Measurements from ENCODE around the gene CUX1. TPM values are rescaled to one million over a fixed set of nuclear protein-coding genes. Genes with fewer than 3 reads are reported as not detected.
"Not testable (repeated sequence)": the region's sequence is repeated elsewhere in the genome, so short reads cannot be mapped to it uniquely, and the experiment has no call there.

The CUX1 gene
- total RNA-seq, 2 experiments from 2014 or later: 20.2 to 20.4 TPM

DNA sequence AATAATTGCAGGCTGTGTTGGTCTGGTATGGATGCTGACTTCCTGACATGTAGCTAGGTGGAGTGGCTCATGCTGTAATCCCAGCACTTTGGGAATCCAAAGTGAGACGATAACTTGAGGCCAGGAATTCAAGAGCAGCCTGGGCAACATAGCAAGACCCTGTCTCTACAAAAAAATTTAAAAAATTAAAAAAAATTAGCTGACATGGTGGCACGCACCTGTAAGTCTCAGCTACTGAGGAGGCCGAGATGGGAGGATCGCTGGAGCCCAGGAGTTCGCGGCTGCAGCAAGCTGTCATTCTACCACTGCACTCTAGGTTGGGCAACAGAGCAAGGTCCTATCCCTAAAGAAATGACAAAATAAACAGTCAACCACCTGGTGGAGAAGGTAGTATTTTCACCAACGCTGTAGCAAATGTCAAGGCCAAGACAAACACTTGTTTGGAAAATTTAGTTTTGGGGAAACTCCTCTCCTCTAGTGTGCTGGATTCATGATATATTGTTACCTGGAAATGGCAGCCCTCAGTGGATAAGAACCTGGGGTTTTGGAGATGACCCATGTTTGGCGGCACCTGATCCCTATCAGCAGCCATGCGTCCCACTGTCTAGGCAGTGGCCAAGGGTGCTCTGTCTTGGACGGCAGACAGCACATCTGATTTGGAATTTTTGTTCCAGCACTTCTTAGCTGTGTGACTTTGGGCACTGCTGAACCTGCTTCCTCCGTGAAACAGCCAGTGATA, 29.5 kb downstream of the CUX1 start:
- H3K36me3 Mint-ChIP-seq (ENCODE audit: low read depth): peaks cover 5% of the 10 kb centered on the region
- TF ChIP-seq, protein P1, sequence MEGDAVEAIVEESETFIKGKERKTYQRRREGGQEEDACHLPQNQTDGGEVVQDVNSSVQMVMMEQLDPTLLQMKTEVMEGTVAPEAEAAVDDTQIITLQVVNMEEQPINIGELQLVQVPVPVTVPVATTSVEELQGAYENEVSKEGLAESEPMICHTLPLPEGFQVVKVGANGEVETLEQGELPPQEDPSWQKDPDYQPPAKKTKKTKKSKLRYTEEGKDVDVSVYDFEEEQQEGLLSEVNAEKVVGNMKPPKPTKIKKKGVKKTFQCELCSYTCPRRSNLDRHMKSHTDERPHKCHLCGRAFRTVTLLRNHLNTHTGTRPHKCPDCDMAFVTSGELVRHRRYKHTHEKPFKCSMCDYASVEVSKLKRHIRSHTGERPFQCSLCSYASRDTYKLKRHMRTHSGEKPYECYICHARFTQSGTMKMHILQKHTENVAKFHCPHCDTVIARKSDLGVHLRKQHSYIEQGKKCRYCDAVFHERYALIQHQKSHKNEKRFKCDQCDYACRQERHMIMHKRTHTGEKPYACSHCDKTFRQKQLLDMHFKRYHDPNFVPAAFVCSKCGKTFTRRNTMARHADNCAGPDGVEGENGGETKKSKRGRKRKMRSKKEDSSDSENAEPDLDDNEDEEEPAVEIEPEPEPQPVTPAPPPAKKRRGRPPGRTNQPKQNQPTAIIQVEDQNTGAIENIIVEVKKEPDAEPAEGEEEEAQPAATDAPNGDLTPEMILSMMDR (IDR thresholded peaks at IDR 0.05): no peak
- no peak for ATAC-seq
- intact Hi-C loops (cut with micrococcal nuclease): no loop called here
- peaks cover 8% of the 10 kb centered on the region for H3K9me3 Mint-ChIP-seq
- ChIA-PET CTCF (interaction anchor here (0.8 to 1.5 kb wide), 2 partner anchors 9 to 106 kb away, joined by 3 to 5 read pairs; no protein-coding TSS in a partner anchor), POLR2A (interaction anchor here (1.1 kb wide), 1 partner anchor 23 kb away, joined by 3 read pairs; no protein-coding TSS in a partner anchor)
- H3K4me3 Mint-ChIP-seq: no peak overlapping the region
- DNase-seq: no peak
- peaks cover 14% of the 10 kb centered on the region for H3K4me1 Mint-ChIP-seq (ENCODE audit: low read depth)
- no peaks in the 10 kb centered on the region for H3K27me3 Mint-ChIP-seq
- no peak overlapping the region for H3K27ac Mint-ChIP-seq

DNA sequence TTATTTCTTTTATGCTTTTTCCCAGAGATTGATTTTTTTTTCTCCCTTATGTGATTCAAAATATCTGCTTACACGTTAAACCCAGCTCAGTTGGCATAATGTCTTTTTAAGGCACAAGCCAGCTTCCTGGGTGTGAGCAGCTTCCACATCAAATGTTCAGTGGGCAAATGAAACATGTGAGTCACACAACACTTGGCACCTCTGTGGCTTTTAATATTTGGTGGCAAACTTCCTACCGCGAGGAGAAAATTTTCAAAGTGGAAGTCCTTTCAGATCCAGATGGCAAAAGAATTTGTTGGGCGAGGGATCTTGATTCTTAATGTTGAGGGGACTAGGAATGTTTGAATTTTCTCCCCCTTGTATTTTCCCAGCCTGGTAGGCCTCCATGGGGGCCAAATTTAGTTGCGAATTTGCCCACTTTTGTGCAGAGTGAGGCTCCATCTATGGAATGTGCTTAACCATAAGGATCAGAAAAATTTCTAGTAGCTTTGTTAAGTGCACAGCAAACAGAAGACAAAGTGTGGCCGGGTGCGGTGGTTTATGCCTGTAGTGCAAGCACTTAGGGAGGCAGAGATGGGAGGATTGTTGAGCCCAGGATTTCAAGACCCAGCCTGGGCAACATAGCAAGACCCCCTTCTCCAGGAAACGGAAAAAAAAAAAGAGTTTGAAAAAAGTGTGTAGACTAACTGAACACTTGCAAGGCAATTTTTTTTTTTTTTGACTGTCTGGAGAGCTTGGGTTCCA, 31.0 kb downstream of the CUX1 start:
- DNase-seq: no peak
- no peak for ATAC-seq
- H3K27me3 Mint-ChIP-seq: no peaks in the 10 kb centered on the region
- intact Hi-C loops (cut with micrococcal nuclease): no loop called here
- ChIA-PET CTCF (interaction anchor here (1.3 kb wide), 1 partner anchor 14 kb away, joined by 3 read pairs; no protein-coding TSS in a partner anchor), POLR2A (no interaction called here)
- TF ChIP-seq, protein P1 (IDR thresholded peaks at IDR 0.05): no peak
- no peak overlapping the region for H3K4me3 Mint-ChIP-seq
- H3K27ac Mint-ChIP-seq: no peak overlapping the region
- H3K9me3 Mint-ChIP-seq: peaks cover 8% of the 10 kb centered on the region
- H3K4me1 Mint-ChIP-seq (ENCODE audit: low read depth): peaks cover 13% of the 10 kb centered on the region
- peaks cover 5% of the 10 kb centered on the region for H3K36me3 Mint-ChIP-seq (ENCODE audit: low read depth)

DNA sequence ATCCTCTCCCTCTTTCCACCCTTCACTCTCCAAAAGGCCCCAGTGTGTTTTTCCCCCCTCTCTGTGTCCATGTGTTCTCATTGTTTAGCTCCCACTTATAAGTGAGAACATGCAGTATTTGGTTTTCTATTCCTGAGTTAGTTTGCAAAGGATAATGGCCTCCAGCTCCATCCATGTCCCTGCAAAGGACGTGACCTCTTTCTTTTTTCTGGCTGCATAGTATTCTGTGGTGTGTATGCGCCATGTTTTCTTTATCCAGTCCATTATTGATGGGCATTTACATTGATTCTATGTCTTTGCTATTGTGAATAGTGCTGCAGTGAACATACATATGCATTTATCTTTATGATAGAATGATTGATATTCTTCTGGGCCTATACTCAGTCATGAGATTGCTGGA, 31.9 kb downstream of the CUX1 start:
- H3K4me3 Mint-ChIP-seq; H3K36me3 Mint-ChIP-seq (ENCODE audit: low read depth): not testable (repeated sequence)

GRCh38 chr7:101852364-101852763, 34.9 kb downstream of the CUX1 start:
- H3K27me3 Mint-ChIP-seq; H3K9me3 Mint-ChIP-seq; CTCF ChIA-PET; ATAC-seq; POLR2A ChIA-PET; H3K36me3 Mint-ChIP-seq (ENCODE audit: low read depth); H3K4me3 Mint-ChIP-seq; H3K27ac Mint-ChIP-seq; DNase-seq; intact Hi-C loops (cut with micrococcal nuclease): not testable (repeated sequence)
- H3K4me1 Mint-ChIP-seq (ENCODE audit: low read depth): peaks cover 38% of the 10 kb centered on the region

More for the DNA sequence above, 31.9 kb downstream of the CUX1 start:
- peaks cover 18% of the 10 kb centered on the region for H3K4me1 Mint-ChIP-seq (ENCODE audit: low read depth)
- CTCF ChIA-PET; H3K9me3 Mint-ChIP-seq; intact Hi-C loops (cut with micrococcal nuclease); ATAC-seq; H3K27ac Mint-ChIP-seq; H3K27me3 Mint-ChIP-seq; DNase-seq; POLR2A ChIA-PET: not testable (repeated sequence)

- Mint-ChIP-seq H3K36me3 (ENCODE audit: low read depth) (peaks cover 2% of the 10 kb centered on the region), H3K4me1 (ENCODE audit: low read depth) (peaks cover 41% of the 10 kb centered on the region), H3K9me3 (peaks cover 2% of the 10 kb centered on the region), H3K27me3 (no peaks in the 10 kb centered on the region), H3K27ac (no peak overlapping the region), H3K4me3 (no peak overlapping the region)
- ChIA-PET POLR2A (no interaction called here), CTCF (no interaction called here)
- no peak for ATAC-seq
- no peak for DNase-seq
- TF ChIP-seq, protein P1 (IDR thresholded peaks at IDR 0.05): no peak
- intact Hi-C loops (cut with micrococcal nuclease): no loop called here
These were observed 36.3 kb downstream of the CUX1 start for GRCh38 chr7:101853684-101854083.

All from activated CD8-positive, alpha-beta T cell treated with anti-CD3 and anti-CD28 coated beads for 36 hours (primary cell).